HG03060 (cell line): Measurements from ENCODE around the gene ZNF362.
"Not testable (repeated sequence)": the region's sequence is repeated elsewhere in the genome, so short reads cannot be mapped to it uniquely, and the experiment has no call there.

Experiments
- ATAC-seq: cut with Tn5 transposase; IDR thresholded peaks from one replicate; pipeline ENCODE4 v1.9.1; 2021; ENCODE audit warnings: low read depth, moderate number of reproducible peaks; ENCODE audit not compliant: unreplicated experiment

The ZNF362 gene

GRCh38 chr1:33256471-33257206 is at the start of gene ZNF362:
Gene ZNF362, plus strand, starts transcription at chr1:33256492. Its CDS starts 14,083 bp downstream, at chr1:33270575.
- ATAC-seq: no peak

- ATAC-seq: no peak
Measured at GRCh38 chr1:33211972-33212371, 44.3 kb upstream of the ZNF362 start.

- no peak for ATAC-seq
Measured at GRCh38 chr1:33219886-33220661, 36.2 kb upstream of the ZNF362 start.

GRCh38 chr1:33220676-33221384 is 35.5 kb upstream of the ZNF362 start:
- no peak for ATAC-seq

- ATAC-seq: no peak
Measured at GRCh38 chr1:33221385-33221758, 34.9 kb upstream of the ZNF362 start.

- ATAC-seq: no peak
Measured at GRCh38 chr1:33222381-33222780, 33.9 kb upstream of the ZNF362 start.

GRCh38 chr1:33224166-33224707 is 32.1 kb upstream of the ZNF362 start:
- no peak for ATAC-seq

- ATAC-seq: no peak
Measured at GRCh38 chr1:33225586-33225985, 30.7 kb upstream of the ZNF362 start.

- ATAC-seq: no peak
Measured at GRCh38 chr1:33228935-33229487, 27.3 kb upstream of the ZNF362 start.

- no peak for ATAC-seq
Measured at GRCh38 chr1:33231166-33231565, 25.1 kb upstream of the ZNF362 start.

- no peak for ATAC-seq
Measured at GRCh38 chr1:33232716-33233115, 23.6 kb upstream of the ZNF362 start.

GRCh38 chr1:33234131-33234530 is 22.2 kb upstream of the ZNF362 start:
- ATAC-seq: no peak

GRCh38 chr1:33234588-33234990 is 21.7 kb upstream of the ZNF362 start:
- no peak for ATAC-seq

- no peak for ATAC-seq
Measured at GRCh38 chr1:33235521-33235920, 20.8 kb upstream of the ZNF362 start.

GRCh38 chr1:33236498-33236897 is 19.8 kb upstream of the ZNF362 start:
- ATAC-seq: no peak

- ATAC-seq: no peak
Measured at GRCh38 chr1:33237579-33237978, 18.7 kb upstream of the ZNF362 start.

GRCh38 chr1:33238194-33238724 is 18.0 kb upstream of the ZNF362 start:
- ATAC-seq: not testable (repeated sequence)

- not testable (repeated sequence) for ATAC-seq
Measured at GRCh38 chr1:33239410-33239809, 16.9 kb upstream of the ZNF362 start.

- no peak for ATAC-seq
Measured at GRCh38 chr1:33241866-33242265, 14.4 kb upstream of the ZNF362 start.

GRCh38 chr1:33242652-33243051 is 13.6 kb upstream of the ZNF362 start:
- ATAC-seq: no peak
